Measurements from ENCODE around the gene VIM. TPM values are rescaled to one million over a fixed set of nuclear protein-coding genes. Genes with fewer than 3 reads are reported as not detected.

VIM gene
- total and polyA plus RNA-seq, 12 donors: 200 to 1,377 (median 723) TPM

GRCh38 chr10:17216901-17217395 lies 11.1 kb upstream of the VIM start:
- peaks cover 11 to 27% of the 10 kb centered on the region in 2 donors for H3K4me1 ChIP-seq (replicated peaks in 1 of 2)
- WGBS, 4 donors: 83 to 95% (median 84%) methylated on average over 5 to 6 of the region's 6 CpGs

GRCh38 chr10:17217631-17218232 lies 10.3 kb upstream of the VIM start:
- intact Hi-C loops (cut with DNase I): no loop called here
- TF ChIP-seq CTCF (IDR thresholded peaks at IDR 0.05) (no peak), POLR2A (IDR thresholded peaks at IDR 0.05) (no peak)
- Histone ChIP-seq H3K4me3 (no peak overlapping the region), H3K9me3 (replicated peaks in 1 of 3) (peaks cover 0 to 7% (median 0%) of the 10 kb centered on the region in 3 donors), H3K36me3 (replicated peaks in 1 of 2) (no peaks in the 10 kb centered on the region), H3K27ac (peak overlapping the region in 1 of 5 donors; percentile 89), H3K4me1 (replicated peaks in 1 of 2) (peaks cover 11 to 27% of the 10 kb centered on the region in 2 donors), H3K27me3 (no peaks in the 10 kb centered on the region)
- DNase-seq: no peak
- 61 to 96% (median 81%) methylated on average over 1 of the region's 1 CpG for whole genome bisulfite sequencing, 4 donors

More at GRCh38 chr10:17216901-17217395, 11.1 kb upstream of the VIM start:
- Histone ChIP-seq H3K4me3 (no peak overlapping the region), H3K36me3 (replicated peaks in 1 of 2) (no peaks in the 10 kb centered on the region), H3K27me3 (no peaks in the 10 kb centered on the region), H3K27ac (peak overlapping the region; percentile 40 to 89 (median 57)), H3K9me3 (replicated peaks in 1 of 3) (peaks cover 0 to 7% (median 0%) of the 10 kb centered on the region in 3 donors)
- intact Hi-C loops (cut with DNase I): no loop called here
- DNase-seq: no peak
- no peak for TF ChIP-seq CTCF (IDR thresholded peaks at IDR 0.05)
- TF ChIP-seq POLR2A (IDR thresholded peaks at IDR 0.05): no peak

- intact Hi-C loops (cut with DNase I): no loop called here
- Histone ChIP-seq H3K4me1 (replicated peaks in 1 of 2) (peaks cover 11 to 27% of the 10 kb centered on the region in 2 donors), H3K27ac (no peak overlapping the region)
These were observed 9.0 kb upstream of the VIM start for GRCh38 chr10:17219024-17219423.

GRCh38 chr10:17220652-17221100 lies 7.4 kb upstream of the VIM start:
- Histone ChIP-seq H3K9me3 (replicated peaks in 1 of 3) (peaks cover 0 to 5% (median 0%) of the 10 kb centered on the region in 3 donors), H3K27me3 (no peaks in the 10 kb centered on the region), H3K36me3 (replicated peaks in 1 of 2) (no peaks in the 10 kb centered on the region), H3K4me3 (no peak overlapping the region), H3K27ac (no peak overlapping the region), H3K4me1 (replicated peaks in 1 of 2) (peaks cover 11 to 21% of the 10 kb centered on the region in 2 donors)
- no peak for TF ChIP-seq POLR2A (IDR thresholded peaks at IDR 0.05)
- TF ChIP-seq CTCF (IDR thresholded peaks at IDR 0.05): no peak
- WGBS, 4 donors: 78 to 82% (median 78%) methylated on average over 1 of the region's 1 CpG
- intact Hi-C loops (cut with DNase I): no loop called here
- DNase-seq: no peak

More at GRCh38 chr10:17219024-17219423, 9.0 kb upstream of the VIM start:
- no peak for DNase-seq
- H3K27me3 ChIP-seq: no peaks in the 10 kb centered on the region
- no peak overlapping the region for H3K4me3 ChIP-seq
- peaks cover 0 to 7% (median 0%) of the 10 kb centered on the region in 3 donors for H3K9me3 ChIP-seq (replicated peaks in 1 of 3)
- TF ChIP-seq POLR2A (IDR thresholded peaks at IDR 0.05): no peak
- no peaks in the 10 kb centered on the region for H3K36me3 ChIP-seq (replicated peaks in 1 of 2)
- WGBS, 4 donors: 88 to 95% (median 93%) methylated on average over 2 of the region's 2 CpGs

Measured in adrenal gland (tissue), 12 donors.